Stimulated activated CD8-positive, alpha-beta memory T cell treated with anti-CD3 and anti-CD28 coated beads, Interleukin-4, amount 100 ng/mL, for 48 hours (primary cell): ENCODE measurements around the gene KCND3.

Source experiments
- DNase-seq: peaks from one replicate; pipeline ENCODE4 v3.0.0-alpha.2; 2020

The KCND3 gene

DNA sequence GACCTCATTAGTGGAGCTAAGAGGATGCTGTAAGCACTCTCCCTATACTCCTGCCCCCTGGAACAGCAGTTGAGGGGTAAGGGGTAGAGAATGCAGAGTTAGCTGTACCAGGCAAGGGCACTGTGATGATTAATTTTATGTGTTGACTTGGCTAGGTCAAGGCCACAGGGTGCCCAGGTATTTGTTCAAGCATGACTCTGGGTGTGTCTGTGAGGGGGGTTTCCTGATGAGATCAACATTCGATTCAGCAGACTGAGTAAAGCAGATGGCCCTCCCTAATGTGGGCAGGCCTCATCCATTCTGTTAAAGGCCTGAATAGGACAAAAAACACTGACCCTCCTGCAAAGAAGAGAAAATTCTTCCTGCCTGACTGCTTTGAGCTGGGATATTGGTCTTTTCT lies 110.8 kb downstream of the KCND3 start:
- DNase-seq, result no peak

DNA sequence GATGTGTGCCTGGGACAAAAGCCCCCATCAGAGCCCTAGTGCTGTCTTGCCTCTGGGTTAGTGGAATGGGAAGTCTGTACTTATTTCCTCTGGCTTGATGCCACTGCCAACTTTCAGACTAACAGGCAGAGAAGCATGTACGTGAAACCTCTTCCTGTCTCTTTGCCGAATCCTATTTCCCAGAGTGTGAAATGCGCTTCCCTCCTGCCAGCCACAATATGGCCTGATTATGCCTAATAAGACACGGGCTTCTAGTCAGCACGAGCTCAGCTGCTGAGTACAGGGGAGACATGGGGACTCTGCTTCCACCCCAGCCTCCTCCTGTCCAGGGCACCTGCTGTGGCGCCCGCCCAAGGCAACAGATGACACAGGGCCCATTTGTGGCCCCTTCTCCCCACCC lies 111.4 kb downstream of the KCND3 start:
- no peak for DNase-seq

DNA sequence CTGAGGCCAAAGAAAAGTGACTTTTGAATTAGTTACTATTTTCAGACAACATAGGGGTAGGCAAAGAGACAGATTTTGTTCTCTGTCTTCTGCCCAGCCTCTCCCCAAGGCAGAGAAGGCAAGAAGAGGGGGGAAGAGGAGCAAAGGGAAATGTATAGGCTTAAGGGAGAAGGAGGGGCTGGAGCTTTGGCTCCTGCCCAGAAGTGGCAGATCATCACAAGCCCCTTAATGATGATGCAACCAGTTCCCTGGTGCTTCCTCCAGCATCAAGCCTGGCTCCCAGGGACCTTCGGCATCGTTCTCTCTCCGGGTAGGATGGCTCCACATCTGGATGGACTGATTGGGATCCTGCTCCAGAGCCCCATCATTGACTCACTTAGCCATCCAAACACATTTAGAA lies 112.8 kb downstream of the KCND3 start:
- DNase-seq, result no peak

DNA sequence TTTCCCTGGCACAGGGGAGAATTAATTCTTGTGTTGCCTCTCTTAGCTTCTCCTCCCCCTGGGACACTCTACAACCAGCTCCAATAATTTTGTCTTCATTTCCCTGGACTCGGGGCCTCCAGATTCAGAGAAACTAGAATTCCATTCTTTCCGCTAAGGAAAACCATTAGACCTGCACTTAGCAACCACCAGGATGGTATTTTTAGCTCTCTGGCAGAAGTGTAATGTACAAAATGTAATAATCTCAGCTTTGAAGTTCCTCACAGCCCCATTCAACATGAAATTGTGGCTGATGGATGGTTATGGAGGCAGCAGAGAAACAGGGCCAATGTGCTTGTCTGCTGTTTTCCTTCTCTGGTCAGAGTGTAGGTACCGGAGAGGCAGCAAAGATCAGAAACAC lies 113.8 kb downstream of the KCND3 start:
- no peak for DNase-seq

DNA sequence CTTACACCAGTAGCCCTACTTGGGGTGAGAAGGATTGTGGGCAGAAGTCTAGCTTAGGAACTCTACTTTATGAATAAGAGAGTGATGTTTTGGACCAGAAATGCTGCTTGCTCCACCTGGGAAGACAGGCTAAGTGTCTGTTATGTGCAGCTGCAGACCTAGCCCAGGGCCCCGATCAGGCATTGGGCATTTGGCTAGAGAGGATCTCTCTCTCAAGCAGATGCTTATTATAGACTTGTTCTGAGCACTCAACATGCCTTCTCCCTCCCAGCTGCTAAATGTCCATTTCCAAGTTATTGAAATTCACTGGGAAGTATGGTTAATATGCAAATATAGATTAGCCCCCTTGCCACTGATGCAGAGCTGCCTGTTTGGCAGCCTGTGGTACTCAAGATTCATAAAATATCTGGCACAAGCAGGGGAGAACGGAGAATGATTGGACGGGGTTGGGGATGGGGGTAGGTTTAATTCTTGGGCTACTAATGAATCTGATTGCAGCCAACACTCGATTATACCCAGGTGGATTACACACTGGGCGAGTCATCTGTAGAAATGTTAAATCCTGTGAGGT lies 115.9 kb downstream of the KCND3 start:
- DNase-seq, result no peak

DNA sequence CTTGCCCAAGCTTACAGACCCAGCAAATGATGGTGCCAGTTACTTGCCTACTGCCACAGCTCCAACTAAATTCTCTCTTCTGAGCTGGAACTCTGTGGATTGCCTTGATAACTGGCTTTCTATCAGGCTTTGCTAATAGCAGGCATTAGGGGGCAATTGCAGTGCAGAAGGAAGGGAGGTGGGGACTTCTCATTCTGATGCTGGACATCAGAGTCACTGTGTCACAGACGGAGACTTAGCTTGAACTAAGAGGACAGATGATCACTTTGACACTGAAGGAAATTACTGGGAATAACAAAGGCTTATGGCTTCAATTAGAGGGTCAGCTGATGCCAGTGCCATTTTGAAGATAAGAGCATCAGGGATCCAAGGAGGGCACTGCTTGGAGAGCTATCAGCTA lies 119.3 kb downstream of the KCND3 start:
- DNase-seq, result no peak

DNA sequence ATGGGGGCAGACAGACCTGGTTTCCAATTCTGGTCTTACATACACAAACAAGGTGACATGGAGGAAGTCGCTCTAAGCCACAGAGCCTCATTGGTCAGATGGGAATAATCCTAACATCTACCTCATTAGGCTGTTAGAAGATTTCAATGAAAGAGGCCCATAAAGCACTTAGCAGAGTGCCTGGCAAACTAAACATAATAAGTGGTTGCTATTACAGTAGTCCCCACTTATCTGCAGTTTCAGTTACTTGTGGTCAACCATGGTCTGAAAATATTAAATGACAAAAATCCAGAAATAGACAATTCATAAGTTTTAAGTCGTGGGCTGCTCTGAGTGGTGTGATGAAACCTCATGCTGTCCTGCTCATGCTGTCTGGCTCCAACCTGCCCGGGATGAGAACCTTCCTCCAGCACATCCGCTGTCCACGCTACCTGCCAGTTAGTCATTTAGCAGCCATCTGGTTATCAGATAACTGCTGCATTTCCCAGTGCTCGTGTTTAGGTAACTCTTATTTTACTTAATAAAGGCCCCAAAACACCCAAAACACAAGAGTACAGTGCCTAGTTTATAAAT lies 121.5 kb downstream of the KCND3 start:
- no peak for DNase-seq

DNA sequence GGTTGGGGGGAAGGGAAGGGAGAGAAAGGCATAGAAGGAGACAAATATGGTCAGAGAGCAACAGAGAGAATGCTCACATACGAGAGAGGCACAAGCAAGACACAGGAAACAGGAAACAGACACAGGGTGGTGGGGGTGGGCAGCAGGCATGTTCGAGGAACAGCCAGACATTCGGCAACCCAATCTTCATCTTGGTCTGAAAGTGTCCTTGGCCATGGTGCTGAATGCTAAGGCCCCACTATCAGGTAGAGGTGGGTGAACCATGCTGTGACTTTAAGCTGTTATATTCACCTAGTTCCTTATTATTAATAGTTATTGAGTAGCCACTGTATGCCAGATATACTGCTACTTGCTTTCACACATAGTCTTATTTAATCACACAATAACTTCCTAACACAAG lies 124.6 kb downstream of the KCND3 start:
- DNase-seq, result no peak

DNA sequence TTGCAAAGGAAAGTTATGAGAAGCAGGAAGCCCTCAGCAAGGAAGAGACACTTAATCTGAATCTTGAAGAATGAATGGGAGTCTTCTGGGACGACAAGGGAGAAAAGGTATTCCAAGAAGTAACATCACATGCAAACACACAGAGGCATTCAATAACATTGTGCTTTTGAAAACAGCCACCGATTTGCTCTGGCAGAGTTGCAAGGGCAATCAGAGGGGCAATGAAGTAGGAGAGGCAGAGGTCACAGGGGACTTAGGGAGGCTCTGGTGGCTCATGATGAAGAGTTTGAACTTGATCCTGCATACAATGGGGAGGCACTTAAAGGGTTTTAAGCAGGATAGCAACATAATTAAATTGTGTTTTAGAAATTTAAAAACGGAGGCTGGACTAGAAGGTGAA lies 126.1 kb downstream of the KCND3 start:
- no peak for DNase-seq

DNA sequence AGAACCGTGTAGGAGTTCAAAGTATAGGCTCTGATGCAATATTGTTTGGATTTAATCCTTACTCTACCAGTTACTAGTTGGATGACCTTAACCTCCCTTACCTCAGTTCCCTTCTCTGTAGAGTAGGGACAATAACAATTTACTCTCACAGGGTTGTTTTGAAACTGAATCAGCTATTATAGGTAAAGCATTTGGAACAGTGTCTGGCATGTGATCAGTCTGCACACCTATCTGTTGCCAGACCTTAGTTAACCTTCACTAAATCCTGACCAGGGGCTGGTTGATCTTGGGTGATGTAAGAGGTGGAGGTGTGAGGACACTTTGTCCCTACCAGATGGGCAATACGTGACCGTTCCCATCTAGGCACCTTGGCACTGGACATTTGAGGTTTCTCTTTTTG lies 126.9 kb downstream of the KCND3 start:
- no peak for DNase-seq

DNA sequence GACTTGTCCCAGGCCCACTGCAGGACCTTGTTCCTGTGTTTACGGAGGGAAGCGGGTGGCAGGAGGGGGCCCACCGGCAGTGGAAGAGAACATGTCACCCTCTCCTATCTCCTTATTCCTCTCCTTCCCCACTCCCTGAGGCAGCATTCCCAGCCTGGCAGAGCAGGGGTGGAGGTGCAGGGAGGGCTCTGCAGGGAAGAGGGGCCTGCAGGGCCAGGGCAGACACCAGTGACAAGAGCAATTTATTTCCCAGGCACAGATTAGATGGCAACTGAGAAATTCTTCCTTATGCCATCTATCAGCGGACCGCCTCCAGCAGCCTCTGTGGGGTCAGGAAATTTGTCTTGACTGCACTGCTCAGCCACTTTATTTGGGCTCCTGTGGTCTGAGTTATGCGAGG lies 127.9 kb downstream of the KCND3 start:
- no peak for DNase-seq

DNA sequence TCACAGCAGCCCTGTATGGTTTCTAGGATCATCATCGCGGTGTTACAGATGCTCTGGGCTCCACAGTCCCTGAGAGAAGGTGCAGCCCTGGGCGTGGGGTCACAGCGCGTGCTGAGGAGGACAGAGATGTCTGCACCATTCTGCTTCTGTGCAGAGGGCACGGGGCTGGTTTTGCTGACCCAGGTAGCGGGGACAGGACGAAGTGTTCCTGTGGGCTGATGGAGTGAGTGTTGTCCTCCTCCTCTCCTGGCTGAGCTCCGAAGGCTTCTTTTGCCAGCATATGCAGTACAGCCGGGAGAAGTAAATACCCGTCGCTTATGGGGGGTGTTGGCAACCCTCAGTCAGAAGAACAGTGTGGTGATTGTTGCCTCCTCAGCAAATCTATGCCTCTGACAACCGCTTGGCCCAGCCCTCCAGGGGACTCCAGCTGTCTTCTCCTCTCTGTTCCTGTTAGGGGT lies 132.2 kb downstream of the KCND3 start:
- no peak for DNase-seq

DNA sequence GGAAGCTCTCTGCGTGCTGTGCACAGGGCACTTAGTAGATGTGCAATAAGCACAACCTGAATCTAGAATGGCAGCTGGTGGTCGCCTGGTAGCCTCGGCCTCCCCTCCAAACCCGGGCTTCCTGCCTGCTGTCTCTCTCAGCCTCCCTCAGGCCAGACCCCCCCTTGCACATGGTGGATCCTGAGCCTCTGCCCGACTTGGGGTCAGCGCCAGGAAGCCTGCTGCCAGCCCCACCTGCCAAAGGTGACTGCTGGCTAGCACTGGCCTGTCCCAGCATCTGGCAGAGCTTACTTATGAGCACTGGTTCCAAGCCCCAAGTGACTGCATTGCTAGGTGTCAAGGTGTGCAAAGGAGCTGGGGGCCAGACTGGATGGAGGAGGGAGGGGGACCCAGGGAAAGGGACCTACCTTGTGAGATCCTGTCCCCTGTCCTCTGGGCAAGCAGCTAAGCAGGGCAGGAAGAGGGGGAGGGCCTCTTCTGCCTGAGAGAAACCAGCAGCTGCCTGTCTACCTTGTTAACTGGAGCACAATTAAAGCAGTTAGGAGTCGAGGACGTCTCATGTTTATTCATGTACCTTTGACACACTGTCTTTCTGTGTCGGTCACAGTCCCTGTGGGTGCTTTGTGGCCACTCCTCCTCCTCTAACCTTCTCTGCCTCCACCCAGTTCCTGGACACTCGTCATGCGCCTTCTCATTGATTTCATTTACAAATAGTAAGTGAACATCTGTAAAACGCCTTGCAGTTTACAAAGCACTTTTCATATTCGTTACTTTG lies 132.9 kb downstream of the KCND3 start:
- no peak for DNase-seq

DNA sequence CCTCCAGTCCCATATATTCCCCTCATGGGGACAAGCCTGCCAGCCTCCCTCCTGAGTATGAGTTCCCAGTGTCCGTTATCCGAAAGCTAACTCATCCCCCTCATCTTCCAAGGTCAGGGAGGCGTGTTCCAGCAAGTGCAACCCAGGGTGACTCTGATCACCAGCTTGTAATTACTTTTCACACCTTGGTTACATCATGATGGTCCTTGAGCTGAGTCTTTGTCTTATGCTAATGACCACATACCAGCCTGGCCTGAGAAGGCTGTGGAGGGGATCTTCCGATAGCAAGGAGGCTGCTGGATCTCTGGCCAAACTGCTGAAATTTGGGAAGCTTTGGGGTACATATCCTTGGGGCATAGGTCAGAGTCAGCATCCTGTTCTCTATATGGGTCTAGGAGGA lies 134.2 kb downstream of the KCND3 start:
- DNase-seq, result no peak

DNA sequence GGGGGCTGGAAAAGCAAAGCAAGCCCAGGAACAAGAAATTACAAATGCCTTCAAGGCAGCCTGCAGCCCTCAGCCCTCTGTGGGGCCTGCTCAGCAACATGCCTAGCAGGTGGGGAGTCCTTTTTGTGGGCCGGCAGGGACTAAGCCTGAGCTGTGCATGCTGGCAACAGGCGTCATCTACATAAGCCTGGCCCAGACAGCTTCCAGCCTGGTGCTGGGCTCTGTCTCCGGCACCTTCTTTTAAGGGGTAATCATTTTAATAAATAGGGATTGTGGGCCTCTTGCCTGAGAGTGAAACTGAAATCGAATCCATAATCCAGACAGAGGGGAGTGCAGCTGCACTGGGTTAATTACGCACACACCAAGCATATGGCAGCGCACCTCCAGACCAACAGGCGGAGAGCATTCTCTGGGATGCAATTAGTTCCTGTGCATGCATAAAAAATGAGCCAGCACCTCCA lies 137.2 kb downstream of the KCND3 start:
- no peak for DNase-seq

DNA sequence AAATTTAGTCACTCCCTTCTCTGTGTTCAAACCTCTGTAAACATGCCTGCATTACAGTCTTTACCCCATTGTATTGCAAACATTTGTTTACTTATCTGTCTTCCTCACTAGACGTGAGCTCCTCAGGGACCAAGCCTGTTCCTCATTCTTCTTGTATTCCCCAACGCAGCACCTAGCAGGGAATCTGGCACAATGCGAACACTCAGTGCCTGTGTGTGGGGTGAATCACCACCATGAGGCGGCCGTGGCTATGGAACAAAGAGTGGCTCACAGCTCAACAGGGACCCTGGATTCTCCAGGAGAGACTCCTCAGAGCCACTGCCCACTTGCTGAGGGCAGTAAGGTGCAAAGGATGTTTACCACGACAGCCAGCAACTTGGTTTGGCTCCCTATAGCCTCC lies 137.9 kb downstream of the KCND3 start:
- no peak for DNase-seq

DNA sequence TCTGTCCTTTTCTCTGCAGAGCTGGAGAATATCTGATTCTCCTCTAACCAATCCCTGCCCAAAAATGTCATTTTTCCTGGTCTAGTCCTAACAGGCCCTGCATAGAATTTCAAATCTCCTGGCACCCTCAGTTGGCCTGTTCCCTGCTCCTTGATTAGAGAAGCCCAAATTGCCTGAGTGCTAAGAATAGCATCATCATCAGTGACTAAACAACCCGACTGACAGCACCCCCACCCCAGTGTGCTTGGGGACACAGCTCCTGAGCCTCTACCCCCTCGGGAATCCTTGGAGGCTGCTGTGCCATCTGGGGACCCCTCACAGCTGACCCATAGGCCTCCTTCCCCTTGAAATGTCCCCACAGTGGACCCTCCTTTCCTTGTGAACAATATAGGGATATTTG lies 139.4 kb downstream of the KCND3 start:
- DNase-seq, result no peak

DNA sequence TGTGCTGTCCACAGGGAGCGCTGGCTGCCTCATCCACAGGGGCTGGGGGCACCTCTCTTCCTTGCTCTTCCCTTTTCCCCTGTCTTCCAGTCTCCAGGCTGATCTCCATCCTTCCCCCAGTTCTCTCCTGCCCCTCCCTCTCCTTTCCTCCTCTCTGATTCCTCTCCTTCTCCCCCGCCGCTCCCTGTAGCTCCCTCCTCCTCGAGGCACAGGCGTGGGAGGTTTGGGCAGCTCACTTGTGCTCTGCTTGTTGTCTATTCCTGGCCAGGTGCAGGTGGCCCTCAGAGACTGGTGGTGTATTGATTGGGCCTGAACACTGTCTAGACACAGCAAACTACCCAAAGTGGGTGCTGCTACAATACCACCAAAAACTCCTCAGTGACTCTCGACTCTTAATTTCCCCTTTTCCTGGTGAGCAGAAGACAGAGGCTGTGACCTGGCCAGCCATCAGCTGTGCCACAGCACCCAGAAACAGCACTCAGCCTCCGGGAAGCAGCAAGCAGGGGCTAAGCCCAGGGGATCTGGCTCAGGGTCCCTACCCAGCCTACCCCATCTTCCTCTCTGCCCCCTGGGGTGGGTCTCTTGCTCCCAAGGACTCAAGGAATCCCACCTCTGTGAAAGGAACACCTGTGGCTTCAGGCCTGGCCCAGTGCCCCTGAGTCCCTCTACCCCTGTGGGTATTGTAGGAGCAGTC lies 140.5 kb downstream of the KCND3 start:
- no peak for DNase-seq

DNA sequence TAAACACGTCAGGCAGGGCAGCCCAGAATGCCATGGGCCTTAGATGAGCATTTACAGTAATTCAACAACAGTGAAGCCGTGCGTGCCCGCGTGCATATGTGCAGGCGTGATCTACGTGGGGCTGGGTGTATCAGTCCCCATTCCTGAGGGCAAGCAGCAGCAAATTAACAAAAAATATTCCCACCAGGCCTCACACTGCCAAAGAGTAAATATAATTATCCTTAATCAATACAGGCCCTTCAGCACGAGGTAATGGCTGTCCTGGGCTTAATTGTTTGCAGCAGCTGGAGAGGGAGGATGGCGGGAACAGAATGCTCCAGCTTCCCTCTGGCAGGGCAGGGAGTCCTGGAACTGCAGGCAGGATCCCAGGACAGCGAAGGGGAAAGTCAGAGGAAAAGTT lies 142.0 kb downstream of the KCND3 start:
- DNase-seq, result no peak

DNA sequence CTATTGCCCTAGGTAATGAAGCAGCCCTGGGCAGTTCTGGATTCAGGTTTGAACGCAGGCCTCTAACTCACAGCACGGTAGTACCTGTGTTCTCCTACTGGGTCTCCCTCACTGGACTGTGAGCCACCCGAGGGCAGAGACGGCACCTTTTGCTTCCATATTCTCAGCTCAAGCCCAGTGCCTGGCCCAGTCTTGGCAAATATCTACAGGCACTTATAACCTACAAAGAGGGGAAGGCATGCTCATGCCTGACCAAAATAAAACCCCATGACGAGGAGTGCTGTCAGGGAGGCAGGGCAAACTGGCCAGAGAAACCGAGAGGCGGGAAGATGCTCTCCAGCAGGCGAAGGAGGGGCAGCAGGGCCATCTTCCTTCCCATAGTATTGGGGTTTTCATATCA lies 142.6 kb downstream of the KCND3 start:
- DNase-seq, result no peak

DNA sequence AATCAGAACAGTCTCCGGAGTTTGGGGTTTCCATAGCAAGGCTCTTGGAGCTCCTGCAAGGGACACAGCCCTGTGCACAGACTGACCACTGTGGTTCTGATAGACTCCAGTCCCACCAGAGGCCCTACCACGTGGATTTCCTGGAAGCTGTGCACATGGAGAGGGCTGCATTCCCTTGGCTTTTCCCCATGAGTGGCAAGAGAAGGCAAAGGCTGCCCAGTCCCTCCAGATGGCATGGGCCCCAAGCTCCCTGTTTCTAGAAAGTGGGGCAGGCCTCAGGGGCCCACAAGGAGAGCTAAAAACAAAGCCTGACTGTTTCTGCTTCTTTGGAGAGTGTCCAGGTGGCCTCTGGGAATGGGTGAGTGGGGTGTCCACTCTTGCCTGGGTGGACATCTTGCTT lies 146.3 kb downstream of the KCND3 start:
- no peak for DNase-seq

DNA sequence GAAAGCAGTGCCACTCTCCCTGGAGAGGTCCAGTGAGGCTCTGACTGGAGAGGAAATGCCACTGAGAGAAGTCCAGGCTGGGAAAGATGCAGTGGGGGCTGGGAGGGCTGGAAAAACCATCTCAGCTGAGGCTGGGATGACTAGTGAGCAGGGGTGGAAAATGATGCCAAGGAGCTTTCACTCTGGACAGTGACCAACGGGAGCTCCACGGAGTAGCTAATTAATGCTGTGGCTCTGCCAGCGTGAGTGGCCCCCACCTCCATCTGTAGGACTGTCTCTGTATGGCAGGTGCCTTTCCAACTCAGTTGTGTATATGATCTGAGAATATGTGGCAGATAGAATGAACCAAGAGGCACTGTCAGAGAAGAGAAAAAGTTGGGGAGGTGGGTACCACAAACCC lies 147.1 kb downstream of the KCND3 start:
- no peak for DNase-seq

DNA sequence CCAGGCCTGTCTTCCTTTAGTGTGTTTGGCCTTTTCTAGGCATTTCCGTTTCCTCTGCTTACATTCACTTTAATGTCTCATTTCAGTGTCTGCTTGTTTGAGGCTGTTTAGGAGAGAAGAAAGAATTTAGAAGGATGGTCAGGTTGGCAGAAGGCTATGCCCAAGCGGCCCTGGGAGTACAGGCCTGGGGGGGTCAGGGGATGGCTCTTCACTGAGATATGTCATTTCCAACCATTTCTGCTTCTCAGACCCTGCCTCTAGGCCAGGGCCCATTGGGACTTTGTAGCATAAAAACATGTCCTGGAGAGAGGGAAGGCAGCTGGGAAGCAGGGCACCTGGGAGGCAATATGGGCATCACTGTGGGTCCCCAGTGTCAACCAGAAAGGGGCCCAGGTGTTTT lies 147.7 kb downstream of the KCND3 start:
- no peak for DNase-seq

DNA sequence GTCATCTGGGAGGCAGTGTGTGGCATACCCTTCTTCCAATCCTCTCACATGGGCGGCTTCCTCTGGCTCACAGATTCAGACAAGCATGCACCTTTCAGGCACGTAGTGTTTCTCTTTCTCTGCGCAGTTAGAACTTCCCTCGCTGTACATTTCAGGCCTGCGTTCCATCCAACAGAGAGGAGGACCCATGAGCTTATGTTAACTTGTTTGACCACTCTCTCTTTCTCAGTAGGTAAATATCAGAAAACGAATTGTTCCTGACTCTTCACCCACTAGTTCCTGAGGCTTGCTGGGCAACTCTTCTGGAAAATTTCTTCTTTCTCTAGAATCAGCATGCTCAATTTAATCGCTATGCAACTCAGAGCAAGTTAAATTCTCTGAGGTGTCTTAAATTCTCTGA lies 148.3 kb downstream of the KCND3 start:
- no peak for DNase-seq
